Right lobe of liver (tissue), 6 donors: ENCODE results near the gene SUPT6H. TPM values are rescaled to one million over a fixed set of nuclear protein-coding genes. Genes with fewer than 3 reads are reported as not detected.

Experiments used
- ATAC-seq, 4 donors: fragments of 200-7000 bp; cut with Tn5 transposase; one replicate each; pipeline ENCODE4 v1.9.1; 2020; ENCODE audit warnings: mild to moderate bottlenecking in 4 of 4, moderate library complexity in 4 of 4
- DNase-seq, 3 donors: peaks; one replicate each; pipeline ENCODE4 v3.0.0-alpha.2; 2020
- H3K27ac ChIP-seq, 3 donors: fragments of 200-600 bp; one replicate each; pipeline ENCODE4 v1.8.0; 2022
- H3K27me3 ChIP-seq, 2 donors: fragments of 200-600 bp; one replicate each; pipeline ENCODE4 v1.8.0; 2022
- H3K36me3 ChIP-seq, 4 donors: fragments of 200-600 bp; sonication (generic) in 1 of 4; one replicate each; pipeline versions ENCODE4 v1.5.1 to v1.8.0; 2017 to 2022; ENCODE audit warnings: control low read depth in 1 of 4
- H3K4me1 ChIP-seq, 4 donors: fragments of 200-600 bp; sonication (generic) in 1 of 4; one replicate each; pipeline versions ENCODE4 v1.5.1 to v1.8.0; 2017 to 2022; ENCODE audit warnings: control low read depth in 1 of 4
- H3K4me3 ChIP-seq, 3 donors: fragments of 200-600 bp; one replicate each; pipeline ENCODE4 v1.8.0; 2022
- H3K9me3 ChIP-seq, 4 donors: fragments of 200-600 bp; sonication (generic) in 1 of 4; one replicate each; pipeline versions ENCODE4 v1.5.1 to v1.8.0; 2017 to 2022; ENCODE audit warnings: control low read depth in 1 of 4
- POLR2A ChIP-seq: fragments of 450-650 bp; IDR thresholded peaks from one replicate; pipeline ENCODE4 v1.6.1; 2017; ENCODE audit warnings: antibody characterized with exemption, mild to moderate bottlenecking
- WGBS: methylation state at CpG from one replicate; pipeline ENCODE4 v1.1.6; 2018; ENCODE audit warnings: low coverage, low lambda C conversion rate; ENCODE audit not compliant: insufficient coverage; ENCODE audit errors: missing lambda C conversion rate; 5-methylcytosine and 5-hydroxymethylcytosine counted together
- intact Hi-C, 2 donors: fragments of 100-400 bp; cut with DNase I; formaldehyde crosslinking; loops; one replicate each; pipeline versions ENCODE4 v1.11.2 to v1.14.1; 2022
- total RNA-seq, 6 experiments: library from RNA; depleted of rRNA in 2 of 6; stranded (reverse); fragments of >200 nt in 2 of 6; fragmentation: NEBNext Ultra II Directional in 3 of 6; extraction: Animal tissue kit (Norgen Biotek cat#: 25700) in 3 of 6; gene quantifications; one replicate each; pipeline versions ENCODE4 v1.1.0 to v1.2.4, GENCODE V29; 2016 to 2023
- TF ChIP-seq, protein P1 (sequence below), 4 donors: fragments of 200-600 bp in 3 of 4; fragments of 450-650 bp in 1 of 4; IDR thresholded peaks; one replicate each; pipeline versions ENCODE4 v1.5.1 to v1.8.0; 2016 to 2022; ENCODE audit warnings: antibody characterized with exemption in 4 of 4, mild to moderate bottlenecking in 2 of 4
- donor health status: DM: no; HTN: yes; CAD: no.
- donor health status: DM: no; HTN: no; CAD: no.
- donor health status: DM: no; HTN: no; CAD: no.
- donor health status: DM: no; HTN: yes; CAD: no.
- donor health status: DM: no; HTN: yes; CAD: no.

Gene SUPT6H
- total RNA-seq, 6 experiments from 2014 or later: 28.8 to 38.0 (median 34.0) TPM

DNA sequence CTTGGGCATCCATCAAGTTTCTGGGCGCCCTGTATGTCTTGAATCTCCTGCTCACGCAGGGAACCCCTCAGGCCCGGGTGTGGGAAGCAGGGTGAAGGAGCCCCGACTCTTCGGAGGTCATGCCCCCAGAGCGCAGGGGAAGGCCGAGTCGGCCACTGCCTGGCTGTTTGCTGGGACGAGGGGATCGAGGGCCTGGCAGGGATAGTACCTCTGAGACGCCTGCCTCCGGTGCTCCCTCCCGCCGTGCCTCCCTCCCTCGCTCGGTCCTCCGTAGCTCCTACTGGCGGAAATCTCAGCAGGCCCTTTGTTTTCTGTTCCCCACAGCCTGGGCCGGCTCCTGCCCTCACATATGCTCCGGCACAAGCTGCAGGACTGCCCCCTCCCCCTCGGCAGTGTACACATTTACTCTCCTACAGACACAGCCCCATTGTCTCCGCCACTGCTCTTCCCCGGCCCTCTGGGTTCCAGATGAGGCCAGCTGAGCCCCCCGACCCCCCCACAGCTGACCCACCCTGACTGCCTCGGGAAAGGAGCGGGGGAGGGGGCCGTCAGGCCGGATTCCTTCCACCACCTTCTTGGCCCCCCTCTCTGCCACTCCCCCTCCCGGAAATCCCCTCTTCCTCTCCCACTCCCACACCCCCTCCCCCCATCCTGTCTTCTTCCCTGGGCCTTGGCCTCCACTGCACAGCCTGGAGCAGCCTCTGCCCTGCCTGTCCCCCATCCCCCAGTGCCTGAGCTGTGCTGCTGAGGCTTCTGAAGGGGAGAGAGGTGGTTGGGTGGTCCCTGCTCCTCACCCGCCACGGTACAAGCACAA is 83.2 kb downstream of the SUPT6H start:
- peaks cover 0 to 29% (median 13%) of the 10 kb centered on the region in 4 donors for H3K4me1 ChIP-seq
- ATAC-seq: peak; percentile 1 to 11 (median 10)

DNA sequence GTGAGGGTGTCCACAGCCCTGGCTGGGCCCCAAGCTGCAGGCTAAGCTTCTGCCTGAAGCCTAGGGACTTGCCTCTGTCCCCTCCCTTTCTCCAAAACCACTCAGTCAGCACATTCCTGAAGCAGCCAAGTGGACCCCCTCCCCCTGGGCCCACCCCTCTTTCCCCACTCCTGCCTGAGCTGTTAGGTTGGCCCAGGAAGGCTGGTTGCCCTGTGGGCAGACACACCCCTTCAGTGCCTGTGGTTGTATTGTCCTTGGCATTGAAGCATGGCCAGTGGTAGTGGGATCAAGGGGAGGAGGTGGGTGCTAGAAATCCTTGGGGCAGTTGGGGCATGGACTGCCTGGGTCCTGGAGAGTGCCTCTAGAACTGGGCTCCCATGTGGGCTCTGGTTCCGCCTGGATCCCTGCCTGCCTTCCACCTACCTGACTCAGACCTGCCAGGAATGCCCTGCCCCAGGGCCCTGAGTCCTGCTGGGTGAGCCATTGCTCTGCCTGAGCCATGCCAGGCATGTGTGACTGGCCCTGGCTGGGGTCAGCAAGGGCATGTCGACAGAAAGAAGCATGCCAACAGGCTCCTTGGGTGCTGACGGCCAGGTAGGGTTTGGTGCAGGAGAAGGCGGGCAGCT is 83.9 kb downstream of the SUPT6H start:
- peak overlapping the region; percentile 96 to 98 (median 97) for H3K27ac ChIP-seq
- intact Hi-C loops: no loop called here
- peaks cover 0 to 29% (median 13%) of the 10 kb centered on the region in 4 donors for H3K4me1 ChIP-seq
- DNase-seq: peak; percentile 84 to 85 (median 84)
- H3K36me3 ChIP-seq: peaks cover 5 to 37% (median 13%) of the 10 kb centered on the region in 4 donors
- TF ChIP-seq POLR2A: peak; percentile 27
- TF ChIP-seq, protein P1, sequence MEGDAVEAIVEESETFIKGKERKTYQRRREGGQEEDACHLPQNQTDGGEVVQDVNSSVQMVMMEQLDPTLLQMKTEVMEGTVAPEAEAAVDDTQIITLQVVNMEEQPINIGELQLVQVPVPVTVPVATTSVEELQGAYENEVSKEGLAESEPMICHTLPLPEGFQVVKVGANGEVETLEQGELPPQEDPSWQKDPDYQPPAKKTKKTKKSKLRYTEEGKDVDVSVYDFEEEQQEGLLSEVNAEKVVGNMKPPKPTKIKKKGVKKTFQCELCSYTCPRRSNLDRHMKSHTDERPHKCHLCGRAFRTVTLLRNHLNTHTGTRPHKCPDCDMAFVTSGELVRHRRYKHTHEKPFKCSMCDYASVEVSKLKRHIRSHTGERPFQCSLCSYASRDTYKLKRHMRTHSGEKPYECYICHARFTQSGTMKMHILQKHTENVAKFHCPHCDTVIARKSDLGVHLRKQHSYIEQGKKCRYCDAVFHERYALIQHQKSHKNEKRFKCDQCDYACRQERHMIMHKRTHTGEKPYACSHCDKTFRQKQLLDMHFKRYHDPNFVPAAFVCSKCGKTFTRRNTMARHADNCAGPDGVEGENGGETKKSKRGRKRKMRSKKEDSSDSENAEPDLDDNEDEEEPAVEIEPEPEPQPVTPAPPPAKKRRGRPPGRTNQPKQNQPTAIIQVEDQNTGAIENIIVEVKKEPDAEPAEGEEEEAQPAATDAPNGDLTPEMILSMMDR (IDR thresholded peaks at IDR 0.05): no peak
- WGBS: 17% methylated on average over 1 of the region's 4 CpGs
- H3K27me3 ChIP-seq: no peaks in the 10 kb centered on the region
- peak overlapping the region; percentile 87 to 91 (median 89) for H3K4me3 ChIP-seq
- H3K9me3 ChIP-seq: no peaks in the 10 kb centered on the region
- ATAC-seq: peak; percentile 43 to 65 (median 52)

More for the DNA sequence above, 83.2 kb downstream of the SUPT6H start:
- peak in 2 of 3 donors; percentile 54 to 63 for DNase-seq
- no peaks in the 10 kb centered on the region for H3K9me3 ChIP-seq
- intact Hi-C loops: no loop called here
- 2% methylated on average over 14 of the region's 31 CpGs for WGBS
- H3K27ac ChIP-seq: peak overlapping the region; percentile 96 to 98 (median 97)
- H3K27me3 ChIP-seq: no peaks in the 10 kb centered on the region
- H3K4me3 ChIP-seq: peak overlapping the region; percentile 87 to 91 (median 89)
- TF ChIP-seq, protein P1 (IDR thresholded peaks at IDR 0.05): no peak
- TF ChIP-seq POLR2A: no peak
- peaks cover 5 to 29% (median 9%) of the 10 kb centered on the region in 4 donors for H3K36me3 ChIP-seq

DNA sequence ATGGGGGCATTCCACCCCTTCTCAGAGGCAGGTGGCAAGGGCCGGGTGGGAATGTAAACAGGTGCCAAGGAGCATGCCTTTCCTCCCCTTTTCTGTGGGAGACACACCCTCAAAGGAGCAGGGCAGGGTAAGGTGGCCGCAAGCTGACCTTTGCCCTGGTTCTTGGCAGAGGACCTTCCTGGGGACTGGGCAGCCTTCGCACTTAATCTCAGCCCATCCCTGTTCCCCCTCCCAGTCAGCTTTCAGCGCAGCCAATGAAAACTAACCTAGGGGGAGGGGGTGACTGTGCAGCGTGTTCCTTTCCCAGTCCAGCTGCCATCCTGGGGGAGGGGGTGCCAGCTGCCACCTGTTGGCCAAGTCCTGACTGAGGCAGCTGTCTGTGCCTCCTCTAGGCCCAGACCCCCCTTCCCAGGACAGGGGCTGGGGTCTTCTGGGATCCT is 84.6 kb downstream of the SUPT6H start:
- Histone ChIP-seq H3K27ac (peak overlapping the region in 1 of 3 donors; percentile 98), H3K36me3 (peaks cover 5 to 44% (median 13%) of the 10 kb centered on the region in 4 donors), H3K27me3 (no peaks in the 10 kb centered on the region), H3K4me1 (peaks cover 0 to 29% (median 13%) of the 10 kb centered on the region in 4 donors), H3K9me3 (no peaks in the 10 kb centered on the region), H3K4me3 (peak overlapping the region in 2 of 3 donors; percentile 89 to 91)
- intact Hi-C loops: no loop called here
- peak; percentile 0 to 11 (median 7) for ATAC-seq
- 10% methylated on average over 2 of the region's 5 CpGs for WGBS
- no peak for TF ChIP-seq POLR2A
- TF ChIP-seq, protein P1 (IDR thresholded peaks at IDR 0.05): no peak
- peak in 2 of 3 donors; percentile 69 to 77 for DNase-seq

DNA sequence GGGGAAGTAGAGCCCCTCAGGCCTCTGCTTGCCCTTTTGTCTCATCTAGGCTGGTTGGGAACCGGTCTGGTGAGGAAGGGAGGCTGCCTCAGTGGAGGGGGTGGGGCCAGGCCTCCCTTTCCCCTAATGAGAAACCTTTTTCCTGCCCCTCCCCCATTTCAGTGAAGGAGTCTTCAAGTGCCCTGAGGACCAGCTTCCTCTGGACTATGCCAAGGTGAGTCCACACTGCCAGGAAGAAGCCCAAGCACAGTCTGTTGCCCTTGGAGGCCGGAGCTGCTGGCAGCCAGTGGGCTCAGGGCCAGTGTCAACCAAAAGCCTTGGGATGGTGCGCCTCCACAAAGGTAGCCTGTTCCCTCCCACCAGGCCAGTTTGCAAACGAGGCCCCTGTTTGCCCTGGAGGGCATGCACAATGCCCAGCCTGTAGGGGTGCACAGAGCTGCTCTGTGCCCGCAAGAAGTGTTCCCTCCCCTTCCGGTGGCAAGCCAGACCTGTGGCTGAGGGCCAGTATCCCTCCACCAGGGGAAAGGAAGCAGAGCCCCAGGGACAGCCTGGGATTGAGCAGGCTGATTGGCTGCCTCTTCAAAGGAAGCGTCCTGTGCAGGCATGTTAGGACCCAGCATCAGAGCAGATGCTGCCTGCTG is 85.2 kb downstream of the SUPT6H start:
- H3K36me3 ChIP-seq: peaks cover 5 to 45% (median 16%) of the 10 kb centered on the region in 4 donors
- H3K4me3 ChIP-seq: no peak overlapping the region
- intact Hi-C loops: no loop called here
- H3K9me3 ChIP-seq: no peaks in the 10 kb centered on the region
- no CpG with 5 or more reads among the region's 7 CpGs for WGBS
- H3K27ac ChIP-seq: peak overlapping the region in 1 of 3 donors; percentile 98
- H3K4me1 ChIP-seq: peaks cover 0 to 29% (median 13%) of the 10 kb centered on the region in 4 donors
- TF ChIP-seq, protein P1 (IDR thresholded peaks at IDR 0.05): no peak
- TF ChIP-seq POLR2A: no peak
- peak in 1 of 3 donors; percentile 72 for DNase-seq
- ATAC-seq: no peak
- H3K27me3 ChIP-seq: no peaks in the 10 kb centered on the region
